LNCAP (cell line): ENCODE results near the gene CRMP1.

Source experiments
- TF ChIP-seq, protein P1 (sequence below): fragments of 450-650 bp; IDR thresholded peaks from 2 replicates; pipeline ENCODE4 v1.5.1; 2017; ENCODE audit warnings: mild to moderate bottlenecking

Gene CRMP1

DNA sequence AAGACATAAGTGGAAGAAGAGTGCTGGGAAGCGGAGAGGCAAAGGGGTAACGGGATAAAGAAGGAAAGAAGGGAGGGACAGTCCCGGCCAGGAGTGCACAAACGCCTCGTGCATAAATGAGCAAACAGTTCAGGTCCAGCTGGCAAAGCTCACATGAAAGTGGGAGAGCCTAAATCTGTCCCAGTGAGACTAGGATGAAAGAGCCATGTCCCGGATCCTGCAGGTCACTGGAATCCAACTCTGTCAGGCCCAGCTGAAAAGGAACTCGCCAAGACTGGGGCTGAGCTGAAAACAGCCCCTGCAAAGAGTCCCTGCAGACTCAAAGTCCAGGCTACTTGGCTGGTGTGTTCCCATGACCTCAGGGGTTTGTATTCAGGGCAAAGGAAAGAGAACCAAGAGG, 38.0 kb upstream of the CRMP1 start:
- TF ChIP-seq, protein P1, sequence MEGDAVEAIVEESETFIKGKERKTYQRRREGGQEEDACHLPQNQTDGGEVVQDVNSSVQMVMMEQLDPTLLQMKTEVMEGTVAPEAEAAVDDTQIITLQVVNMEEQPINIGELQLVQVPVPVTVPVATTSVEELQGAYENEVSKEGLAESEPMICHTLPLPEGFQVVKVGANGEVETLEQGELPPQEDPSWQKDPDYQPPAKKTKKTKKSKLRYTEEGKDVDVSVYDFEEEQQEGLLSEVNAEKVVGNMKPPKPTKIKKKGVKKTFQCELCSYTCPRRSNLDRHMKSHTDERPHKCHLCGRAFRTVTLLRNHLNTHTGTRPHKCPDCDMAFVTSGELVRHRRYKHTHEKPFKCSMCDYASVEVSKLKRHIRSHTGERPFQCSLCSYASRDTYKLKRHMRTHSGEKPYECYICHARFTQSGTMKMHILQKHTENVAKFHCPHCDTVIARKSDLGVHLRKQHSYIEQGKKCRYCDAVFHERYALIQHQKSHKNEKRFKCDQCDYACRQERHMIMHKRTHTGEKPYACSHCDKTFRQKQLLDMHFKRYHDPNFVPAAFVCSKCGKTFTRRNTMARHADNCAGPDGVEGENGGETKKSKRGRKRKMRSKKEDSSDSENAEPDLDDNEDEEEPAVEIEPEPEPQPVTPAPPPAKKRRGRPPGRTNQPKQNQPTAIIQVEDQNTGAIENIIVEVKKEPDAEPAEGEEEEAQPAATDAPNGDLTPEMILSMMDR: no peak

DNA sequence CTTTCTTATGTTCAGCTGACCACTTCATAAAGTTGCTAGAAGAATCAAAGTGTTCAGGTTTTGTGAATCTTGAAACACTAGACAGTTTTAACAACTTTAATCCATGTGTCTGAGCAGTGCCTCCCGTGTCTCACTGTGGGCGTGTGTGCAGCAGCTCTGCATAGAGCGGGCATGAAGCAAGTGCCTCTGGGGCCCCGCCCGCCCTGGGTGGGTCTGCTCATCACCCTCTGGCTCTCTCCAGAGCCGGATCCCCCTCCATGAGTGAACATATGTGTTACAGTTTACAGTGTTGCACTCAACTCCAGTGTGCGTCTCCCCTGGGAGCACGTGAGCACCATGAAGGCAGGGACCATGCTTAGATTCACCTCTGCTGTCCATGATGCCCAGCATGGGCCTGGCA, 37.6 kb upstream of the CRMP1 start:
- TF ChIP-seq, protein P1: no peak

DNA sequence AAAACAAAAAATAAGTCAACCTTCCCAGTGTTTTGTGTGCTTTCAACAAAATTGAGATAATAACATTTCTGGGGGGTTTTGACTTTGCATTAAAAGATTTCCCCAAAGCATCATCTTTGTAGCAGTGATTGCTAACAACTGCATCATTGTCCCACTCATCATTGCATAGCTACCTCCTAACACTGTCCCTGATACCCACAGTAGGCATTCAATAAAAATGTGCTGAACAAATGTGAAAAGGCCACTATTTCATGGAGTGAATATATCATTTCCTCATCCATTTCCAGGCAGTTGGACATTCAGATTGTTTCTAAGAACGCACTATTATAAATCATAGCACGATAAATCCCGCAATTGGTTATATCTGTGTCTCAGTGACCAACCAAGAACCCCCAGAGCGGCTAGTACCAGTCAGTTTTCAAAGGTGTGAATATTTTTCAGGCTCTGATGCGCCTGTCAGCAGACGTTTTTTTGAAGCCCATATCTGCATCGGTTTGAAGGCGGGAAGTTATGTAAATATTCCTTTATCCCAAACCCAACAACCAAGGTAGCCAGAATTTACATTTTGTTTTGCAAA, 36.0 kb upstream of the CRMP1 start:
- TF ChIP-seq, protein P1: no peak

DNA sequence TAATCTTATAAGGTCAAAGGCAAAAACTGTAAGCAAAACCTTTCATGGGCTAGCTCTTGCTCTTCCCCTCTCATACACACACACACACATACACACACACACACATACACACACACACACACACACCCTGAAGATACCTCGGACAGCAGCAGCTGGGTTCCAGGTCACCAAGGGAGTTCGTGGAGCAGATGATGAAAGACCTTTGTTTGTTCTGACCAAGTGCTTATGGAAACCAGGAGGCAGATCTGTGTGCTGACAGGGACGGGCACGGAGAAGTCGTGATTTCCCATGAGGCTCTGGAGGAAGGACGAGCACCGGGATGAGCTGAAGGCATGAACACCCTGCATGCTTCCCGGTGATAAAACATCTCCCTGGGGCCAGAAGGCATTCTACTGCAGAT, 35.4 kb upstream of the CRMP1 start:
- TF ChIP-seq, protein P1: no peak

- TF ChIP-seq, protein P1: no peak
Measured at GRCh38 chr4:5927747-5928146, 34.9 kb upstream of the CRMP1 start.

GRCh38 chr4:5927116-5927515, 34.2 kb upstream of the CRMP1 start:
- TF ChIP-seq, protein P1: no peak

DNA sequence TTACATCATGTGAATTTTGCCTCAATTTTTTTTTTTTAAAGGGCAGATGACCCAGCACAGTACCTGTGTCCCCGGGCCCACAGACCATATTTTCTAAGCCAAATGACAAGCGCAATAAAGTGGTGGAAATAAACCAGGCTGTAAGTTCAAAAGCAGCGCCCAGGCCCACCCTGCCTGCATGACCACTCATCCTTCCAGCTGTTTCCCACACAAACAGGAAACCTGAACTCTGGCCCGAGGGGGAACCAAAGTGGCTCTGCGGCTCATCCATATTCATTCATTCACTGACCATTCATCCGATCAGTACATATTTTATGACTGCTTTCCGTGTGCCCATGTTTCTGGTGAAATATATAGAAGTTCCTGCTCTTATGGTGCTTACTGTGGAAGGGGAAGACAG, 33.7 kb upstream of the CRMP1 start:
- TF ChIP-seq, protein P1: no peak
